ENCODE results near the gene SMTNL2.

SMTNL2 gene

GRCh38 chr17:4545217-4545951, 38.9 kb upstream of the SMTNL2 start:
- in situ Hi-C loops (cut with MboI; ENCODE audit: low sequenced_read_pairs) = no loop called here

GRCh38 chr17:4547118-4547906, 37.0 kb upstream of the SMTNL2 start:
- in situ Hi-C loops (cut with MboI; ENCODE audit: low sequenced_read_pairs) = no loop called here

GRCh38 chr17:4548061-4548461, 36.3 kb upstream of the SMTNL2 start:
- in situ Hi-C loops (cut with MboI; ENCODE audit: low sequenced_read_pairs) = no loop called here

GRCh38 chr17:4548721-4549531, 35.4 kb upstream of the SMTNL2 start:
- in situ Hi-C loops (cut with MboI; ENCODE audit: low sequenced_read_pairs) = no loop called here

- in situ Hi-C loops (cut with MboI; ENCODE audit: low sequenced_read_pairs) = no loop called here
Observed at GRCh38 chr17:4549781-4550533, 34.4 kb upstream of the SMTNL2 start.

GRCh38 chr17:4550534-4551039, 33.7 kb upstream of the SMTNL2 start:
- in situ Hi-C loops (cut with MboI; ENCODE audit: low sequenced_read_pairs) = no loop called here

GRCh38 chr17:4551141-4551540, 33.2 kb upstream of the SMTNL2 start:
- in situ Hi-C loops (cut with MboI; ENCODE audit: low sequenced_read_pairs) = no loop called here

GRCh38 chr17:4551796-4552525, 32.4 kb upstream of the SMTNL2 start:
- in situ Hi-C loops (cut with MboI; ENCODE audit: low sequenced_read_pairs) = no loop called here

GRCh38 chr17:4553669-4554068, 30.7 kb upstream of the SMTNL2 start:
- in situ Hi-C loops (cut with MboI; ENCODE audit: low sequenced_read_pairs) = no loop called here

GRCh38 chr17:4554441-4554996, 29.8 kb upstream of the SMTNL2 start:
- in situ Hi-C loops (cut with MboI; ENCODE audit: low sequenced_read_pairs) = no loop called here

GRCh38 chr17:4554997-4555799, 29.1 kb upstream of the SMTNL2 start, which contains the start of gene MYBBP1A:
Gene MYBBP1A (minus strand): TSS chr17:4555384. CDS start chr17:4555324, 60 bp downstream.
- in situ Hi-C loops (cut with MboI; ENCODE audit: low sequenced_read_pairs) = no loop called here

GRCh38 chr17:4555873-4556759, 28.2 kb upstream of the SMTNL2 start:
- in situ Hi-C loops (cut with MboI; ENCODE audit: low sequenced_read_pairs) = no loop called here

- in situ Hi-C loops (cut with MboI; ENCODE audit: low sequenced_read_pairs) = no loop called here
Observed at GRCh38 chr17:4556996-4557395, 27.3 kb upstream of the SMTNL2 start.

- in situ Hi-C loops (cut with MboI; ENCODE audit: low sequenced_read_pairs) = no loop called here
Observed at GRCh38 chr17:4557626-4558346, 26.5 kb upstream of the SMTNL2 start.

GRCh38 chr17:4558347-4558971, 25.9 kb upstream of the SMTNL2 start:
- in situ Hi-C loops (cut with MboI; ENCODE audit: low sequenced_read_pairs) = no loop called here

GRCh38 chr17:4559139-4559791, 25.1 kb upstream of the SMTNL2 start:
- in situ Hi-C loops (cut with MboI; ENCODE audit: low sequenced_read_pairs) = no loop called here
